HG03354 (cell line): ENCODE data around the gene A3GALT2.
"Not testable (repeated sequence)": the region's sequence is repeated elsewhere in the genome, so short reads cannot be mapped to it uniquely, and the experiment has no call there.

Source experiments
- ATAC-seq: cut with Tn5 transposase; IDR thresholded peaks from one replicate; pipeline ENCODE4 v1.9.1; 2021; ENCODE audit warnings: mild to moderate bottlenecking; ENCODE audit not compliant: unreplicated experiment, poor library complexity, severe bottlenecking

A3GALT2 gene

DNA sequence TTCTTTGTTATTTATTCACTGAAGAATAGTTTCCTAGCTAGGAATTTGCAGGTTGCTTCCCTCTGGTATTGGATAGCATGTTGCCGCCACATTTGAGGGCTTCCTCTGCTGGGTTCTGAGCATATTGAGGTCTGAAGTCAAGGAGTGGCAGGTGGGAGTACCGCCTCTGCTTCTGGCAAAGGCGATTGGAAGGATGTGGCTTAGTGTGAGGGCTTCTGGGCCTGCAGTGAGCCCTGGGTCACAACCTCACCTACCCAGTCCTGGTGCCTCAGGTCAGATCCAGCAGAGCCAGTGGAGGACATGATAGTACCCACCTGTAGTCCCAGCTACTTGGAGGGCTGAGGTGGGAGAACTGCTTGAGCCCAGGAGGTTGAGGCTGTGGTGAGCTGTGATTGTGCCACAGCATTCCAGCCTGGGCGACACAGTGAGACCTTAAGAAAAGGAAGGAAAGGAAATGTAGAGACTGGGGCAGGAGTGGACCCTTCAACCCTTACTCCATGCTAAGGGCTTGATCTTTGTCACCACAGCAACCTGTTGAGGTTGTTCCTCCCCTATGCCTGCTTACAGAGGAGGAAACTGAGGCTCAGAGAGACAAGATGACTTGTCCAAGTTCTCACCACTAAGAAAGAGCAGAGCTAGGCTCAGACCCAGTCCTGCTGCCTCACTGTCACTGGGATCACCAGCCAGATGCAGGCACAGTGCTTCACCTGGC lies 22.8 kb downstream of the A3GALT2 start:
- ATAC-seq, result no peak

DNA sequence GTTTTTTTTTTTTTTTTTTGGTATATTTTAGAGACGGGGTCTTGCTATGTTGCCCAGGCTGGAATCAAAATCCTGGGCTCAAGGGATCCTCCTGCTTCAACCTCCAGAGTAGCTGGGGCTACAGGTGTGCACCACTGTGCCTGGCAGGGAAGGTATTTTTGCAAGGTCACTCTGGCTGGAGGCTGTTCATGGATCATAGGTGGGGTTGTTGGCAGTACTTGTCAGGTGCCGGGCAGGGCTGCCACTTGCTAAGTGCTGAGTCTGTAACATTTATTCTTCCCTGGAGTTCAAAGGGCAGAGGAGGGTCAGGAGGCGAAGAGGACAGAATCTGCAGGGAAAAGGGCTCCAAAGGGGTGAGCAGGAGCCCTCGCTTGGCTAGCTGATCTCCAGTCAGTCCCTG lies 24.1 kb downstream of the A3GALT2 start:
- ATAC-seq, result no peak

DNA sequence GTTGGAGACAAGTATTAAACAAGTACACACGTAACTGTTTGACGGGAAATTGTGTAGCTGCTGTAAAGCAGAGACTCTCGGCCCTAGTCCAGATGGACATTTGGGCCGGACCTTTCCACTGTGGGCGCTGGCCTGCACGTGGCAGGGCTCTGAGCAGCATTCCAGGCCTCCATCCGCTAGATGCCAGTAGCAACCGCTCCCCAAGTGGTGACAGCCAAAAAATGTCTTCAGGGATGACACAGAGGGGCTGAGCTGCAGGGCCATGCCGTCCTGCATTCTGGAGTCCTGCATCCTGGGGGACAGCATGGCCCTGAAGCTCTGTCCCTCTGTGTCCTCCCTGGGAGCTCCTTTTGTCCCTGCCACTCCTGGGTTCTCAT lies 24.8 kb downstream of the A3GALT2 start:
- ATAC-seq, result no peak

DNA sequence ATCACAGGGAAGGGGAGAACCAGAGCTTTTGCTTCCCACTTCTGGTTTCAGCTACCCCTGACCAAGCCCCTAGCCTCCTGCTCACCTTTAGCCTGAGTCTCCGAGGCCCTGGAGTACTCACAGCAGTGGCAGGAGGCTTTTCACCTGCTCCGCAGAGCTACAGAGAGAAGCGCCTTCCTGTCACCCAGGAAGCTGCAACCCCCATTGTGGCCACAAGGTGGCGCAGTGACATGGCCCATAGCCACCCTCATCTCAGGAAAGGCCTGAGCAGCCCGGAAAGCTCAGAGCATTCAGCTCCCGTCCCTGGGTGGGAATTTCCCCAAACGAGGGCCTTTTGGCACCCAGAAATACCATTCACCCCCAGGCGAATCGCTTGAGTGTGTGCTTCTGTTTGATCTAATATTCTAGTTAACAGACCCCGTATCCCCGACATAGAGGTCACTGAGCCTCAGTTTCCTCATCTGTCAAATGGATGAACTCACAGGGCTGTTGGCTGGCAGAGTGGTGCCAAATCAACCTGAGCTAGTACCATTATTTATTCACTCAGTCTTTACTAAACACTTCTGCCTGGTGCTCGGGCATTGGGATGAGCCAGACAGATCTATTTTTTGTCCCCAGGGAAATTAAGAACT lies 25.3 kb downstream of the A3GALT2 start:
- ATAC-seq, result no peak

DNA sequence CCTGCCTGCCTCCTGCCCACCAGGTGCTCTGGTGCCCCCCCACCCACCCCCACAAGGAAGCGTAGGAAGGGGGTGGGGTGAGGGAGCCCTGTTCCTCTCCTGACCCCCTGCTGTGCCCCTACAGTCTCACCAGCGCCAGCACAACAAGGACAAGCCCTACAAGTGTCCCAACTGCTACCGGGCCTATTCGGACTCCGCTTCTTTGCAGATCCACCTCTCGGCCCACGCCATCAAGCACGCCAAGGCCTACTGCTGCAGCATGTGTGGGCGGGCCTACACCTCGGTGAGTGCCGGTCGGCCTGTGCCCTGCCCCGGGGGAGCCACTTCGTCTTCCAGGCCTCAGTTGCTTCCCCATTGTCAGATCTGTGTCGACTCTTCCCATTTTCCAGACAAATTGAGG lies 25.9 kb downstream of the A3GALT2 start:
- no peak for ATAC-seq

DNA sequence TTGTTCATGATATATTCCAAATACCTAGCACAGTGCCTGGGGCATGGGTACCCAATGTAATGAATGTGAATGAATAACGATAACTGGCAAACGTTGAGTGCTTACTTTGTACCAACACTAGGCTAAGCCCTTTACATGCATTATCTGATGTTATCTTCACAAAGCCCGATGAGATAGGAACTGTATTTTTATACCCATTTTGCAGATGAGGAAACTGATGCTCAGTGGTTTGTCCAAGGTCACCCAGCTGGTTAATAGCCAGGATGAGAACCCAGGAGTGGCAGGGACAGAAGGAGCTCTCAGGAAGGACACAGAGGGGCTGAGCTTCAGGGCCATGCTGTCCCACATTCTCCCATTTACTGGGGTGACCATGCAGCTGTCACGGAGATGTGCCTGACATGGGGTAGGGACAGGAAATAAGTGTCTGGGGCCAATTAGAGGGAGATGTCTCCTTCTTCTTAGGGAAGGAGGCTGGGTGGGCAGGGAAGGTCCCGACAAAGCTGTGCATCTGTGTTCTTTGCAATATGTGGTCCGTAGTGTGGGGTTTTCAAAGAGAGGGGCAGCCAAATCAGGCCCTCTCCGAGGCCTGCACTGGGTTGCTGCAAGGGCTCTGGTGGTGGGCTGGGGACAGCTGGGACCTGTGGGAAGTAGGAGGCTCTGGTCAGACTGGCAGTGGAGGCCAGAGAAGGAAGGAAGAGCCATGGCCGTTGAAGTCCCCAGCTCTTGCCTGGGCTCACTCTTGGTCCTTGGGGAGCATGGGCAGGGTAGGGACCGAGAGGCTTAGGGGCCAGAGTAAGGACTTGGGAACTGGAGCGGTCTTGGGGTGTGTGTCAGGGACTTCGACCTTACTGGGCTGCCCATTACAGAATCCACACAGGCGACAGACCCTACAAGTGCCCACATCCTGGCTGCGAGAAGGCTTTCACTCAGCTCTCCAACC lies 26.6 kb downstream of the A3GALT2 start:
- ATAC-seq, result no peak

DNA sequence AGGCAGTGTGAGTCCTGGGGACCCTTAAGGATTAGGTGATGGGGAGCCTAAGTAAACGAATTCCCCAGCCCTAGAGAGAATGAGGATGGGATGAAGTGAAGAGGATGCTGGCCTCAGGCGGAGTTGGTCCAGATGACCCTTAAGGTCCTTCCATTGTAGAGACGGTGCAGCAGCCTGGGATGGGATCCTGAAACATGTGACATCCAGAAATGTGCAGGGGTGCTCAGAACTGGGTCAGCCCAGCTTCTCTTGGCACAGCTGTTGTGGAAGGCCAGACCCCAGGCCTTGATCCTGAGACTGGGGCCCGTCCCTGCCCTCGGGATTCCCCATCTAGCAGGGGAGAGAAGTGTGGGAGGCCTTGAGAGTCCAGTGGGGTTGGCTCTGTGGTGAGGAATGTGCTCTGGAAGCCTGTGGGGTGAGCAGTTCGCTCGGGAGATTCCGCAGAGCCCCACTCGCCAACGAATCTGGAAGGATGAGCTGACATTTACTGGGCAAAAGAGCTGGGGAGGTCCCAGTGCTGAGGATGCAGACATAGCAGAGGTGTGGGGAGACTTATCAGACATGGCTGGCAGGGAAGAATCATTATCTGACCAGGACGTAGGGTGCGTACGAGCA lies 28.1 kb downstream of the A3GALT2 start:
- ATAC-seq, result no peak

DNA sequence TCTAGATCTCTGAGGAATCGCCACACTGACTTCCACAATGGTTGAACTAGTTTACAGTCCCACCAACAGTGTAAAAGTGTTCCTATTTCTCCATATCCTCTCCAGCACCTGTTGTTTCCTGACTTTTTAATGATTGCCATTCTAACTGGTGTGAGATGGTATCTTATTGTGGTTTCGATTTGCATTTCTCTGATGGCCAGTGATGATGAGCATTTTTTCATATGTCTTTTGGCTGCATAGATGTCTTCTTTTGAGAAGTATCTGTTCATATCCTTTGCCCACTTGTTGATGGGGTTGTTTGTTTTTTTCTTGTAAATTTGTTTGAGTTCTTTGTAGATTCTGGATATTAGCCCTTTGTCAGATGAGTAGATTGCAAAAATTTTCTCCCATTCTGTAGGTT lies 30.3 kb downstream of the A3GALT2 start:
- not testable (repeated sequence) for ATAC-seq

DNA sequence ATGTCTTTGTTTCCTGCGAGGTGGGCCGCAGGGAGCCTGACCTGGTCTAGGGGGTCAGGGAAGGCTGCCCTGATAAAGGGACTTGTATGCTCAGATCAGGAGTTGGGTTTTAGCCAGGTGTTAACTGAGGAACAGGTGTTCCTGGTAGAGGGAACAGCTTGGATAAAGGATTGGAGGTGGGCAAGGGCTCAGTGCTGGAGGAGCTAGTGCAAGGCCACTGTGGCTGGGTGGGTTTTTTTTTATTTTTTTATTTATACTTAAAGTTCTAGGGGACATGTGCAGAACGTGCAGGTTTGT lies 31.1 kb downstream of the A3GALT2 start:
- no peak for ATAC-seq

DNA sequence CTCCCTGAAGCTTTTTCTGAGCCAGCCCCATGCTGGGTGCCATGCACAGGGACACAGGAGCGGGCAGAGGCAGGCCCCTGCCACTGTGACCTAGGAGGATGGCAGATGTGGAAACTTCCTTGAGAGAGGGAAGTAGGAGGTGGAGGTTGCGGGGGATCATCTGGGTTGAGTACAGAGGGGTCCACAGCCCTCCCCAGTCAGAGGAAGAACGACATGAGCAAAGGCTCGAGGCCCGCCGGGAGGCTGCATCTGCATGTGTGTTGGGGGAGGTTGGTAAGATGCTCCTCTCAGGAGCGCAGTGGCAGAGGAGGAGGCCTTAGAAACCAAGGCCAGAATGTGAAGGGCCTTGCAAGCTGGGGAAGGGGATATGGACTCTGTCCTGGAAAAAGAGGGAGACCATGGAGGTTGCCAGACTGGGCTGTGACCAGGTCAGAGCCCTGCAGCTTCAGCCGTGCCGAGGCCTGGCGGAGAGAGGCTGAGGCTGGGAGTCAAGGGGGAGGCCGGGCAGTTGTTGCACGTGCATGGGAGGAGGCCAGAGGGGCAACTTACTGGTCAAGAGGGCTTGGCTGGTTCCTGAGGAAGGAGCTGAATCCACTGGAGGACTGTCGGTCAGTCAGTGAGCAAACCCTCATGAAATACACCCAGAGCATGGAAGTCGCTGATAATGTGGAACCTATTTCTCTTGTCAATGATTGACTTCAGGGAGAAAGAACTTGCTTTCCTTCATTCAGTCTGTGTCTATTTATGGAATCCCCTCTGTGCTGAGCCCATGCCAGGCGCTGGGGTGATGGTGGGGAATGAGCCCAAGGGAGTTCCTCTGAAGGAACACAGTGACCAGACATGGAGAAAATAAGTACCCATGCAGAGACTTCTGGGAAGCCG lies 31.7 kb downstream of the A3GALT2 start:
- no peak for ATAC-seq

DNA sequence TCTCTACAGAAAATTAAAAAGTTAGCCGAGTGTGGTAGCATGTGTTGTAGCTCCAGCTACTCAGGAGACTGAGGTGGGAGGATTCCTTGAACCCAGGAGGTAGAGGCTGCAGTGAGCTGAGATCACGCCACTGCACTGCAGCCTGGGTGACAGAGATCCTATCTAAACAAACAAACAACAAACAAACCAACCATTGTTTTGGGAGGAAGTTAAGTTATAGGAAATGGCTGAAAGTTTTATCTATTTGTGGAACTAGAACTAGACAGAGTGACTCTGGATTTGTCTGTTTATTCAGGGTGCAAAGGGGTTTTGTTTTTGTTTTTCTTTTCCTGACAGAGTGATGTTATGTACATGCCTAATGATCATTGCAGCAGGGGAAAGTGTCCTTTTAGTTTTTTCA lies 33.6 kb downstream of the A3GALT2 start:
- ATAC-seq, result no peak

DNA sequence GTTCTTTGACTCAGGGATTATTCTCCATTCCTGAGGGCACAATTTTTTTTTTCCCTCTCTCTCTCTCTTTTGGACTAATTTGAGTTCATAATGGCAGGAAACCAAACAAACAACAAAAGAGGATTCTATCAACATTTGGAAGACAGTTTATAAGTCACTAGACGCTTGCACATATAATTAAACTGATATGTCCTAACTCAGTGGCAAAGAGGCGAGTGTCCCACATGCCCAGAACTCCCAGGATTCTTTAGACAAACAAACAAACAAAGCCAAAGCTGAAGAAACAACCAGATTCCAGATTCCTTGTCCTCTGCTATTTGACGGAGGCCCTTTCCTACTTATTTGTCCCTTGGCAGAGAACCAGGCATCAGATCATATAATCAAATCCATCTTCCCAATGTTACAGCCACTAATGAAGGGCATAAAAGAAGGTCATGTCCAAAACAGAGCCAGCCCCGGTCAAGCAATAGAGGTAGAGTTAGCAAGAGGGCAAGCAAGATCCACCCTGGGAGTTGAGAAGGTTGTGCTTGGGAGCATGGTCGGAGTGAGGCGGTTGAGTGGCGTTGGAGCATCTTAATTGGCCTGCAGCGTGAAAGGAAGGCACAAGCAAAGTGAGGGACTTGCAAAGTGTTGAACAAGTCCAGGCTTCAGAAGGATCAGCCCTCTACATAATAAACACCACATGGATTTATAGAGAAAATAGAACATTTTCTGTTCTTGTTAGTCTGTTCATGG lies 34.3 kb downstream of the A3GALT2 start:
- ATAC-seq, result no peak

DNA sequence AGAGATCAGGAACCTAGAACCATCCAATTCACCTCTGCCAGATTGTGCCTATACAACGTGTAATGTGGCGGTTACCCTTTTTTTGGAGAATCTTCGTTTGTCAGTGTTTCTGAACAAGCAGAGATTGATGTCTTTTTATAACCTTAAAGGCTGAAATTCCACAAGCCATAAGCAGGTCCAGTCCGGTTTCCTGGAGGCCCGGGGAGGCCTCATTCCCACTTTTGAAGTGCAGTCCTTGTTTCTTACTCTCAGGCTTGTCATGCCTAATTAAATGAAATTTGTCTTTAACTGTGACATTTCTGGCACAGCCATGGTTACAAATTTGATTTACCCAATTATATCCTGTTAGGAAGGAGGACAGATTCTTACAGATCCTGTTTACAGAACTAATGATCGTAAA lies 36.8 kb downstream of the A3GALT2 start:
- ATAC-seq, result no peak

DNA sequence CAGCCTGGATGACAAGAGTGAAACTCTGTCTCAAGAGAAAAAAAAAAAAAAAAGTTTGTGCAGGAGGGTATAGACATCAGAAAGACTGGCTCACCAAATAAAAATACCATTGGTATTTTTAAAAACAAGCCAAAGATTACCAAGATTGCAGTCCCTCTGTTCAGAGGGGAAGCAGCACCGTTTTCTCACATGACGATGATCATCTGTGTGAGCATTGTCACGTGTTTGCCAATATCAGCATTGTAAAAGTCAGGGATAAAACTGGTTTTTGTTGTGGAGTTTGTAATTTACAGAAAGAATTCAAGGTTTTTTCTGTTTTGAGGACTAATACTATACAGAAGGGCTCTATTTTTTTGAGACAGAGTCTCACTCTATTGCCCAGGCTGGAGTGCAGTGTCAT lies 38.1 kb downstream of the A3GALT2 start:
- ATAC-seq, result no peak

DNA sequence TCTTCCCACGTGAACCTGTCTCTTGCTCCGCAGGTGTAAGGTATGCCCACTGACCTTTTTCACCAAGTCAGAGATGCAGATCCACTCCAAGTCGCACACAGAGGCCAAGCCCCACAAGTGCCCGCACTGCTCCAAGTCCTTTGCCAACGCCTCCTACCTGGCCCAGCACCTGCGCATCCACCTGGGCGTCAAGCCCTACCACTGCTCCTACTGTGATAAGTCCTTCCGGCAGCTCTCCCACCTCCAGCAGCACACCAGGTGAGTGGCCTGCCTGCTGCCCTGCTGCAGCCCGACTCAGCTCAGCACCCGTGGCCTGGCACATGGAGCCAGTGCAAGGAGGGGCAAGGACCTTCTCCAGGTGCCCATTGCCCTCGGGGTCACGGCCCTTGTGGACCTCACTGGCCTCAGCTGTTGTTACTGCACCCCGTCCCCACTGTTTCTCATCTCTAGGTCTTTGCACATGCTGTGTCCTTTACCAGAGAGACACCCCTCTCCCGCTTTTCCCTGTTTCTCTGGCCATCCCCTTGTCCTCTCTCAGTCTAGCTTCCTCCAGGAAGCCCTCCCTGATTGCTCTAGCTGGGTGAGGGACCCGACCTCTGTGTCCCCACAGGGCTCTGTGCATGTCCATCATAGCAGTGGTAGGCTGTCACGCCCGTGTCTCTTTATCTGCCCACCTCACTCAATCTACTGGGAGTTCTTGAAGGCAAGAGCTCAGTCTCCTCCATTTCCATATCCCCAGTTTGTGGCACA lies 39.2 kb downstream of the A3GALT2 start:
- no peak for ATAC-seq

DNA sequence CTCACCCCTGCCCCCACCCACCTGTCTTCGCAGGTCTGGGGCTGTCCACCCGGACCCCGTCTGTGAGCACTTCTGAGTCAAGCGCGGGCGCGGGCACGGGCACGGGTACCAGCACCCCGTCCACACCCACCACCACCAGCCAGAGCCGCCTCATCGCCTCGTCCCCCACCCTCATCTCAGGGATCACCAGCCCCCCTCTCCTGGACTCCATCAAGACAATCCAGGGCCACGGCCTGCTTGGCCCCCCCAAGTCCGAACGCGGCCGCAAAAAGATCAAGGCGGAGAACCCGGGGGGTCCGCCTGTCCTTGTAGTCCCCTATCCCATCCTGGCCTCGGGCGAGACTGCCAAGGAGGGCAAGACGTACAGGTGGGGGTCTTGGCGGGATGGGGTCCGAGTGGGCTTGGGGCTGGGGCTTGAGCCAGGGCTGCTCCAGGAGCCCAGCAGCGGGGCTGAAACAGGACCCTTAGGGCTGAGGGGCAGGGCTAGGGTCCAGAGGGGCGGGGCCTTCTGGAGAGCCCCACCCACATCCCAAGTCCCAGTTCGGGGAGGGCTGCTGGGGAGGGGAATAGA lies 40.7 kb downstream of the A3GALT2 start:
- no peak for ATAC-seq

DNA sequence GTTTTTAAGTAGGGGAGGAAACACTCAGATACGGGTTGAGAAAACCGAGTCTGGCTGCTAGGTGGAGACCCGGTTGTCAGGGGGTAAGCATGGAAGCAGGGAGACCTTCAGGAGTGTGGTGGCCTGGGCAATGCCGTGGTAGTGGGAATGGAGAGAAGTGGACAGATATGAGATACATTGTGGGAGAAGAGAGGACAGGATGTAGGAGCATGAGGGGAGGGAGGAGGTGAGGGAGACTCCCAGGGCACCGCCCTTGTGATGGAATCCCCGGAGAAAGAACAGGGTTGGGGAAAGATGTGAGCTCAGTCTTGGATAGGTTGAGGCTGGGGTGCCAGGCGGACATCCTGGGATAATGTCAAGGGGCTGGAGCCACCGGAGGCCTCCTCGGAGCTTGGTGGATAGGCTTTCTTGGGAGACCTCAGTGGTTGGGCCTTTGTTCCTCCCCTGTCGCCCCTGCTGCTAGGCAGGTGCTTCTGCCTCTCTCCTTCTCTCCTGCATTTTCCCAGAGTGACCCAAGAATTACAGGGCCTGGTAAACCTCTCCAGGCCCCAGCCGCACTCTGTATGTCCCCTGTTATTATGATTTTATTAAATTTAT lies 43.3 kb downstream of the A3GALT2 start:
- ATAC-seq, result no peak
